IPS DF 6.9 (cell line): Measurements from ENCODE around the gene ZNF688.
"Not testable (repeated sequence)": the region's sequence is repeated elsewhere in the genome, so short reads cannot be mapped to it uniquely, and the experiment has no call there.

Source experiments
- DNase-seq: peaks from one replicate; pipeline ENCODE4 v3.0.0-alpha.2; 2013; ENCODE audit warnings: low read depth, low spot score
- H3K27ac ChIP-seq: one replicate; pipeline ENCODE4 v1.5.1; 2013; ENCODE audit warnings: low read length, control low read depth
- H3K27me3 ChIP-seq: 2 replicates; pipeline ENCODE4 v1.6.1; 2013; ENCODE audit warnings: mild to moderate bottlenecking, low read length; ENCODE audit not compliant: control insufficient read depth, insufficient read depth
- H3K36me3 ChIP-seq: 2 replicates; pipeline ENCODE4 v1.6.1; 2013; ENCODE audit warnings: low read length; ENCODE audit not compliant: control insufficient read depth, insufficient read depth
- H3K4me1 ChIP-seq: 2 replicates; pipeline ENCODE4 v1.6.1; 2013; ENCODE audit warnings: low read length; ENCODE audit not compliant: control insufficient read depth, insufficient read depth
- H3K4me3 ChIP-seq: 2 replicates; pipeline ENCODE4 v1.5.1; 2013; ENCODE audit warnings: mild to moderate bottlenecking, low read length
- H3K9me3 ChIP-seq: 2 replicates; pipeline ENCODE4 v1.6.1; 2013; ENCODE audit warnings: low read length, inconsistent platforms; ENCODE audit not compliant: control insufficient read depth, insufficient read depth
- WGBS: extraction: QIAGEN DNeasy Blood & Tissue Kit; methylation state at CpG from one replicate; pipeline ENCODE4 v1.1.7; 2013; ENCODE audit warnings: mixed read lengths, missing lambda C conversion rate; ENCODE audit not compliant: insufficient read length, insufficient coverage; 5-methylcytosine and 5-hydroxymethylcytosine counted together

Gene ZNF688

DNA sequence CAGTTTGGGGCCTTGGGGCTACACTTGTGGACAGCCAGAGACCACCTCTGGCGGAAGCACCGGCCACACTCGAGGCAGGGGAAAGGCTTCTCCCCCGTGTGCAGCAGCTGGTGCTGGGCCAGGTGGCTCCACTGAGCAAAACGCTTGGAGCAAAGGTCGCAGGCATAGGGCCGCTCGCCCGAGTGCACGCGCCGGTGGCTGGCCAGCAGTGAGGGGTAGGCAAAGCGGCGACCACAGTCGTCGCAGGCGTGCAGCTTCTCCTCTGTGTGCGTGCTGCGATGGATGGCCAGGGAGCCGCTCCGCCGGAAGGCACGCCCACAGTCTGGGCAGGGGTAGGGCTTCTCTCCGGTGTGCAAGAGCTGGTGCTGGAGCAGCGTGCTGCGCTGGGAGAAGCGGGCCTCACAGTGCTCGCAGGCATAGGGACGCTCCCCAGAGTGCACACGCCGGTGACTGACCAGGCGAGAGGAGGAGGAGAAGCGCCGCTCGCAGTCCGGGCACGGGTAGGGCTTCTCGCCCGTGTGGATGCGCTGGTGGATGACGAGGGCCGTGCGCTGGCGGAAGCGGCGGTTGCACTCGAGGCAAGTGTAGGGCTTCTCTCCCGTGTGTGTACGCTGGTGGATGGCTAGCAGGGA is 32.9 kb upstream of the ZNF688 start:
- Histone ChIP-seq H3K36me3 (peaks cover 16% of the 10 kb centered on the region), H3K4me1 (no peaks in the 10 kb centered on the region), H3K27ac (no peak overlapping the region), H3K4me3 (no peak overlapping the region), H3K9me3 (no peaks in the 10 kb centered on the region), H3K27me3 (no peaks in the 10 kb centered on the region)
- no peak for DNase-seq
- no CpG with 5 or more reads among the region's 49 CpGs for WGBS

DNA sequence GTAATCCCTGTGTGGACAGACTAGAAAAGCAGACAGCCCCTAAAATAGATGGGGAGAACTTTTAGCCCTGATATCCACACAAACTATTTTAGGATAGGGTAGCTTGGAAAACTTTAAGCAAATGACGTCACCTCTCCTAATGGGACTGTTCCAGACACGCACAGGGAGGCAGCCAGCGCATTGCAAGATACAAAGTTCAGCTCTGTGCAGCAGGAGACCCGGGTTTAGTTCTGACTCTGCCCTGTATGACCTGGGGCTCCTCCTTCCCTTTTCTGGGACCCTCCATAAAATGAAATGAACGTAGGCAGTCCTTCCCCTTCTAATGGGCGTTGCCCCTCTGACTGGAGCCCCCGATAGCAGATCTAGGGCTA is 32.4 kb upstream of the ZNF688 start:
- no CpG with 5 or more reads among the region's 7 CpGs for WGBS
- H3K27ac ChIP-seq: no peak overlapping the region
- H3K27me3 ChIP-seq: no peaks in the 10 kb centered on the region
- peaks cover 16% of the 10 kb centered on the region for H3K36me3 ChIP-seq
- DNase-seq: no peak
- no peak overlapping the region for H3K4me3 ChIP-seq
- H3K4me1 ChIP-seq: no peaks in the 10 kb centered on the region
- no peaks in the 10 kb centered on the region for H3K9me3 ChIP-seq

DNA sequence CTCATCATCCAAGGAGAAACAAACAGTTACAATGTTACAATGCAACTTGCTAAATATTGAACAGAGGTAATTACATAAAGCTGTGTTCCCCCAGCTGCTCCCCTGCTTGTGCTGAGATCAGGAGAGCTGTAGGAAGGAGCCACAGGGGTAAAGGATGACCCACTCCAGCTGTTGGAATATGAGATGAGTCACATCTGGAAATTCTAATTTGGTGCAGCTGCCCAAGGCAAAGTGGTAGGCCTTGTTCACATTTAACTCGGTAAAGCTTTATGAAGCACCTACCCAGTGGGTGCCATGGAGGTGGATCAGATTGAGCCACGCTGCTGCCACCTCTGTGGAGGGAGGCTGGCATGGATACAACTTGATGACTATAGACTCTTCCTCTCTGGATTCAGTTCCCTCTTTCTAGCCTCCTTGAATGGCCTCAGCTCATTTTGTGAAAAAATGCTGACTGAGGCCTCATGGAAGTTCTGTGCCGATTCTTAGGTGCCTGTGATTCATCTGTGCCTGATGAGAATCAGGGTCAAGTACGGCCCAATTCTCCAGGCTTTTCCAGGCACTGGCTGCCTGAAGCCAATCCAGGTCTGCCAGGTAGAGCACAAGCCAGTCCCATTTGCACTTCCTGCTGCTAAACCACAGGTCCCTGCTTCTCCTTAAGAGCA is 31.2 kb upstream of the ZNF688 start:
- H3K36me3 ChIP-seq: peaks cover 16% of the 10 kb centered on the region
- H3K4me1 ChIP-seq: no peaks in the 10 kb centered on the region
- no peak for DNase-seq
- no peaks in the 10 kb centered on the region for H3K9me3 ChIP-seq
- no CpG with 5 or more reads among the region's 4 CpGs for WGBS
- H3K4me3 ChIP-seq: no peak overlapping the region
- no peak overlapping the region for H3K27ac ChIP-seq
- no peaks in the 10 kb centered on the region for H3K27me3 ChIP-seq

GRCh38 chr16:30601966-30602365 is 30.5 kb upstream of the ZNF688 start:
- no peaks in the 10 kb centered on the region for H3K27me3 ChIP-seq
- DNase-seq: no peak
- H3K36me3 ChIP-seq: peaks cover 16% of the 10 kb centered on the region
- H3K9me3 ChIP-seq: no peaks in the 10 kb centered on the region
- no peaks in the 10 kb centered on the region for H3K4me1 ChIP-seq
- no CpG with 5 or more reads among the region's 4 CpGs for WGBS
- no peak overlapping the region for H3K4me3 ChIP-seq
- no peak overlapping the region for H3K27ac ChIP-seq

GRCh38 chr16:30600929-30601328 is 29.4 kb upstream of the ZNF688 start:
- H3K4me3 ChIP-seq: no peak overlapping the region

GRCh38 chr16:30600215-30600614 is 28.7 kb upstream of the ZNF688 start:
- H3K36me3 ChIP-seq: peaks cover 16% of the 10 kb centered on the region
- WGBS: no CpG with 5 or more reads among the region's 3 CpGs
- H3K4me3 ChIP-seq: no peak overlapping the region
- DNase-seq: no peak
- no peak overlapping the region for H3K27ac ChIP-seq
- H3K4me1 ChIP-seq: no peaks in the 10 kb centered on the region
- no peaks in the 10 kb centered on the region for H3K9me3 ChIP-seq
- no peaks in the 10 kb centered on the region for H3K27me3 ChIP-seq

More at GRCh38 chr16:30600929-30601328, 29.4 kb upstream of the ZNF688 start:
- no peak overlapping the region for H3K27ac ChIP-seq
- peaks cover 16% of the 10 kb centered on the region for H3K36me3 ChIP-seq
- DNase-seq: no peak
- H3K4me1 ChIP-seq: no peaks in the 10 kb centered on the region
- H3K27me3 ChIP-seq: no peaks in the 10 kb centered on the region
- no peaks in the 10 kb centered on the region for H3K9me3 ChIP-seq
- no CpG with 5 or more reads among the region's 2 CpGs for WGBS

DNA sequence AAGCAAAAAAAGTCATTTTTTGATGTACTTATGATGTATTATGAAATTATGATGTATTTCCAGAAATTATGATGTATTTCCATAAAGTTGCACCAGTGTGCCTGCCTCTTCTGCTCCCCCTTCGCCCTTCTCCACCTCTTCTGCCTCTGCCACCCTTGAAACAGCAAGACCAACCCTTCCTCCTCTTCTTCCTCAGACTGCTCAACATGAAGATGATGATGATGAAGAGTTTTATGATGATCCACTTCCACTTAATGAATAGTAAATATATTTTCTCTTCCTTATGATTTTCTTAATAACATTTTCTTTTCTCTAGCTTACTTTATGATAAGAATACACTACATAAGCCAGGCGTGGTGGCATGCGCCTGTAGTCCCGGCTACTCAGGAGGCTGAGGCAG is 21.4 kb upstream of the ZNF688 start:
- Histone ChIP-seq H3K27ac (no peak overlapping the region), H3K4me1 (no peaks in the 10 kb centered on the region), H3K36me3 (no peaks in the 10 kb centered on the region), H3K27me3 (no peaks in the 10 kb centered on the region), H3K9me3 (no peaks in the 10 kb centered on the region), H3K4me3 (no peak overlapping the region)
- no CpG with 5 or more reads among the region's 4 CpGs for WGBS
- no peak for DNase-seq

DNA sequence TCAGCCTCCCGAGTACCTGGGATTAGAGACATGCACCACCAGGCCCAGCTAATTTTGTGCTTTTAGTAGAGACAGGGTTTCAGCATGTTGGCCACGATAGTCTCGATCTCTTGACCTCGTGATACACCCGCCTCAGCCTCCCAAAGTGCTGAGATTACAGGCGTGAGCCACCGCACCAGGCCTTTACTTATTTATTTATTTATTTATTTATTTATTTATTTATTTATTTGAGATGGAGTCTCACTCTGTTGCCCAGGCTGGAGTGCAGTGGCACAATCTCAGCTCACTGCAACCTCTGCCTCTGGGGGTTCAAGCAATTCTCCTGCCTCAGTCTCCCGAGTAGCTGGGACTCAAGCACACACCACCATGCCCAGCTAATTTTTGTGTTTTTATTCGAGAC is 19.4 kb upstream of the ZNF688 start:
- WGBS: no CpG with 5 or more reads among the region's 9 CpGs
- not testable (repeated sequence) for H3K27me3 ChIP-seq, H3K9me3 ChIP-seq, H3K27ac ChIP-seq, H3K36me3 ChIP-seq, H3K4me1 ChIP-seq, H3K4me3 ChIP-seq, DNase-seq

GRCh38 chr16:30589582-30589981 is 18.1 kb upstream of the ZNF688 start:
- WGBS: no CpG with 5 or more reads among the region's 2 CpGs
- not testable (repeated sequence) for H3K4me1 ChIP-seq, H3K27ac ChIP-seq, H3K36me3 ChIP-seq, H3K9me3 ChIP-seq, H3K4me3 ChIP-seq, DNase-seq, H3K27me3 ChIP-seq

DNA sequence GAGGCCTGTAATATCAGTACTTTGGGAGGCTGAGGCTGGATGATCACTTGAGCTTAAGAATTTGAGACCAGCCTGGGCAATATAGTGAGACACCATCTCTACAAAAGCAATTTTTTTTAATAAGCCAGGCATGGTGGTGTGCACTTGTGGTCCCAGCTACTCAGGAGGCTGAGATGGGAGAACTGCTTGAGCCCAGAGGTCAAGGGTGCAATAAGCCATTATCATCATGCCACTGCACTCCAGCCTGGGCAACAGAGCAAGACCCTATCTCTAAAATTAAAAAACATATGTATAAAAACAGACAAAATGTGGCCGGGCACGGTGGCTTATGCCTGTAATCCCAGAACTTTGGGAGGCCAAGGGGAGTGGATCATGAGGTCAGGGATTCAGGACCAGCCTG is 17.1 kb upstream of the ZNF688 start:
- no CpG with 5 or more reads among the region's 2 CpGs for WGBS
- no peaks in the 10 kb centered on the region for H3K36me3 ChIP-seq
- no peak for DNase-seq
- H3K27me3 ChIP-seq: no peaks in the 10 kb centered on the region
- no peak overlapping the region for H3K4me3 ChIP-seq
- no peaks in the 10 kb centered on the region for H3K9me3 ChIP-seq
- H3K4me1 ChIP-seq: no peaks in the 10 kb centered on the region
- no peak overlapping the region for H3K27ac ChIP-seq
